Pons (tissue), 1 donor: ENCODE results near the gene MMP17.
A peak's percentile ranks its signal among the peaks of the same experiment; 100 is the strongest.

Experiments used
- DNase-seq: peaks from one replicate; pipeline ENCODE4 v3.0.0-alpha.2; 2016; ENCODE audit warnings: low spot score

MMP17 gene

GRCh38 chr12:131827961-131828534 lies at the start of gene MMP17:
Gene MMP17, plus strand, starts transcription at chr12:131828393. Its CDS starts 102 bp downstream, at chr12:131828495.
- DNase-seq = no peak

GRCh38 chr12:131779027-131779426 lies 49.2 kb upstream of the MMP17 start:
- DNase-seq = no peak

GRCh38 chr12:131782061-131782460 lies 46.1 kb upstream of the MMP17 start:
- DNase-seq = no peak

- no peak for DNase-seq
These were observed 44.2 kb upstream of the MMP17 start for GRCh38 chr12:131783915-131784541.

- no peak for DNase-seq
These were observed 43.1 kb upstream of the MMP17 start for GRCh38 chr12:131784909-131785762.

GRCh38 chr12:131785763-131786330 lies 42.3 kb upstream of the MMP17 start:
- DNase-seq = no peak

GRCh38 chr12:131786331-131786730 lies 41.9 kb upstream of the MMP17 start:
- no peak for DNase-seq

GRCh38 chr12:131787143-131787660 lies 41.0 kb upstream of the MMP17 start:
- DNase-seq = no peak

- no peak for DNase-seq
These were observed 40.1 kb upstream of the MMP17 start for GRCh38 chr12:131788070-131788469.

- no peak for DNase-seq
These were observed 38.6 kb upstream of the MMP17 start for GRCh38 chr12:131789638-131790037.

GRCh38 chr12:131793243-131794022 lies 34.8 kb upstream of the MMP17 start:
- DNase-seq = peak; percentile 64

- DNase-seq = no peak
These were observed 34.1 kb upstream of the MMP17 start for GRCh38 chr12:131794061-131794460.

GRCh38 chr12:131794573-131794972 lies 33.6 kb upstream of the MMP17 start:
- DNase-seq = no peak

- peak; percentile 20 for DNase-seq
These were observed 33.1 kb upstream of the MMP17 start for GRCh38 chr12:131795064-131795463.

- no peak for DNase-seq
These were observed 32.3 kb upstream of the MMP17 start for GRCh38 chr12:131795690-131796410.

- DNase-seq = no peak
These were observed 31.8 kb upstream of the MMP17 start for GRCh38 chr12:131796411-131796736.

GRCh38 chr12:131796754-131797587 lies 31.2 kb upstream of the MMP17 start:
- DNase-seq = no peak

GRCh38 chr12:131797588-131797934 lies 30.6 kb upstream of the MMP17 start:
- no peak for DNase-seq

GRCh38 chr12:131799195-131799594 lies 29.0 kb upstream of the MMP17 start:
- DNase-seq = no peak

- no peak for DNase-seq
These were observed 28.2 kb upstream of the MMP17 start for GRCh38 chr12:131799828-131800593.
